ENCODE data around the gene REXO4. TPM values are rescaled to one million over a fixed set of nuclear protein-coding genes. Genes with fewer than 3 reads are reported as not detected.

Gene REXO4
- total RNA-seq, 1 donor from 2014 or later: 22.6 TPM

DNA sequence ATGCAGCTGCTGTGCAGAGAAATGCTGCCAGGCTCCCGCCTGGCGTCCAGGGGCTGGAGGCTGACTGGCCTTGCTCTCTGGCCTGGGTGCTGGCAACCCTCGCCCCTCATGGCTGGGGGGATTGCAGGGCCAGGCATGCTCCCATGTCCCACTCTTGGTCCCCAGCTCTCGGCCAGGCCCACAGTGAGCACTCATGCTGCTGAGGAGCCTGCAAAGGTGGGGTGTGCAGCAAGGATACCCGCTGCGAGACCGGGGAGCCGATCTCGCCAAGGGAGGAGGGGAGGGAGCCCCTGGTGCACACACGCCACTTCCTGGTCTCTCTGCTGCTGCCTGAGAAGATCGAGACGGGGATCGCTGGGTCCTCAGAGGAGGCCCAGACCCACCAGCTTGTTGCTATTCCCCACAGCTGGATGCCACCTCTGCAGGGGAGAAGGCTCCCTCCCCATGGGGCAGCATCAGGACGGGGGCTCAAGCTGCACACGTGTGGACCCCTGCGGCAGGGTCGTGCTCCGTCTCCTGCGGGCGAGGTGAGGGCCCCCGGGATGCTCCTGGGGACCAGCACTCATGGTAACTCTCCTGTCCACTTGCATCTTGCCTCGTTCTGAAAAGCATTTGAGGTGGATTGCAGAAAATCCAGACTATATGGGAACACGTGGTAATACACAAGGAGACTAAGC is 27.6 kb upstream of the REXO4 start:
- Histone ChIP-seq H3K9me3 (no peaks in the 10 kb centered on the region), H3K27me3 (no peaks in the 10 kb centered on the region), H3K4me3 (no peak overlapping the region), H3K27ac (no peak overlapping the region), H3K36me3 (no peaks in the 10 kb centered on the region), H3K4me1 (no peaks in the 10 kb centered on the region)
- TF ChIP-seq, protein P1, sequence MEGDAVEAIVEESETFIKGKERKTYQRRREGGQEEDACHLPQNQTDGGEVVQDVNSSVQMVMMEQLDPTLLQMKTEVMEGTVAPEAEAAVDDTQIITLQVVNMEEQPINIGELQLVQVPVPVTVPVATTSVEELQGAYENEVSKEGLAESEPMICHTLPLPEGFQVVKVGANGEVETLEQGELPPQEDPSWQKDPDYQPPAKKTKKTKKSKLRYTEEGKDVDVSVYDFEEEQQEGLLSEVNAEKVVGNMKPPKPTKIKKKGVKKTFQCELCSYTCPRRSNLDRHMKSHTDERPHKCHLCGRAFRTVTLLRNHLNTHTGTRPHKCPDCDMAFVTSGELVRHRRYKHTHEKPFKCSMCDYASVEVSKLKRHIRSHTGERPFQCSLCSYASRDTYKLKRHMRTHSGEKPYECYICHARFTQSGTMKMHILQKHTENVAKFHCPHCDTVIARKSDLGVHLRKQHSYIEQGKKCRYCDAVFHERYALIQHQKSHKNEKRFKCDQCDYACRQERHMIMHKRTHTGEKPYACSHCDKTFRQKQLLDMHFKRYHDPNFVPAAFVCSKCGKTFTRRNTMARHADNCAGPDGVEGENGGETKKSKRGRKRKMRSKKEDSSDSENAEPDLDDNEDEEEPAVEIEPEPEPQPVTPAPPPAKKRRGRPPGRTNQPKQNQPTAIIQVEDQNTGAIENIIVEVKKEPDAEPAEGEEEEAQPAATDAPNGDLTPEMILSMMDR (IDR thresholded peaks at IDR 0.05): no peak
- no peak for DNase-seq
- intact Hi-C loops (cut with DNase I): no loop called here
- no peak for ATAC-seq

DNA sequence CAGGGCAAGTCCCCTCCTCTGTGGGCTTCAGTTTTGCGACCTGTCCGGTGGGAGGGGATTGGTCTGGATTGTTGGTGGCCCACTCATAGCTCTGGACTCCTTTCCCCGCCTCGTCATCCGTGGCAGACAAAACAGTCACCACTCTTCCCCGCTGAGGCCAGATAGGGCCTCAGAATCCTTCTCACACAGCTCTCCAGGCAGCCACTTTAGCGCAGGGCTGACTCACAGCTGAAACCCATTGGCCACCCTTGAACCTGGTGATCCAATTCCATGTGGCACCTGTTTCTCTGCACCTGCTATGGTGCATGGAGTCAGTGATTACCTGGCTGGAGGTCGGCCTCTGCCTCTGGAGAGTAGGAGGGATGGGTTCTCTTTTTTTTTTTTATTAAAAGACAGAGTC is 26.2 kb upstream of the REXO4 start:
- Histone ChIP-seq H3K27me3 (no peaks in the 10 kb centered on the region), H3K4me3 (no peak overlapping the region), H3K9me3 (no peaks in the 10 kb centered on the region), H3K36me3 (no peaks in the 10 kb centered on the region), H3K27ac (no peak overlapping the region), H3K4me1 (no peaks in the 10 kb centered on the region)
- TF ChIP-seq, protein P1 (IDR thresholded peaks at IDR 0.05): no peak
- DNase-seq (no peak), ATAC-seq (no peak)
- intact Hi-C loops (cut with DNase I): no loop called here

GRCh38 chr9:133443248-133443647 is 25.4 kb upstream of the REXO4 start:
- Histone ChIP-seq H3K9me3 (no peaks in the 10 kb centered on the region), H3K27ac (no peak overlapping the region), H3K27me3 (no peaks in the 10 kb centered on the region), H3K4me3 (no peak overlapping the region), H3K4me1 (no peaks in the 10 kb centered on the region), H3K36me3 (no peaks in the 10 kb centered on the region)
- DNase-seq (no peak), ATAC-seq (no peak)
- intact Hi-C loops (cut with DNase I): no loop called here
- TF ChIP-seq, protein P1 (IDR thresholded peaks at IDR 0.05): no peak

- intact Hi-C loops (cut with DNase I): no loop called here
- TF ChIP-seq, protein P1 (IDR thresholded peaks at IDR 0.05): no peak
- H3K27me3 ChIP-seq: no peaks in the 10 kb centered on the region
- H3K9me3 ChIP-seq: no peaks in the 10 kb centered on the region
- ATAC-seq: no peak
- no peak overlapping the region for H3K27ac ChIP-seq
- H3K36me3 ChIP-seq: no peaks in the 10 kb centered on the region
- H3K4me1 ChIP-seq: no peaks in the 10 kb centered on the region
- DNase-seq: no peak
- no peak overlapping the region for H3K4me3 ChIP-seq
Observed at GRCh38 chr9:133441571-133441970, 23.8 kb upstream of the REXO4 start.

DNA sequence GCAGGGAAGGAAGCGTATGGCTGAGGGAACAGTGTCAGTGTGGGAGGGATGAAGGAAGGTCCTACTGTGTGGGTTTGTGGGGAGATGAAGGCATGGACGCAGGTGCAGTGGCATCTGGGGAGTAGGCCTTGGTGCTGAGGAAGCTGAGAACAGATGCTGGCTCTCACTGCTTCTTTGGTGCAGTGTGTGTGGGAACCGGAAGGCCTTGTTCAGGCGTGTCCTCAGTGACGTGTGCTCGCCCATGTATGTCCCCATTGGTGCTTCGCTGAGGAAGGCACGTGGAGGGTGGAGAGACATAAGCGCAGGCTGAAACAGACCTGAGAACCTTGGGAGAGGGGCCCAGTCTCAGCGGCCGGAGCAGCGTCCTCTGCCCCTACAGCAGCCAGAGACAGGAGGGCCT is 23.1 kb upstream of the REXO4 start:
- H3K27me3 ChIP-seq: no peaks in the 10 kb centered on the region
- H3K27ac ChIP-seq: no peak overlapping the region
- intact Hi-C loops (cut with DNase I): no loop called here
- H3K4me1 ChIP-seq: no peaks in the 10 kb centered on the region
- H3K36me3 ChIP-seq: no peaks in the 10 kb centered on the region
- TF ChIP-seq, protein P1 (IDR thresholded peaks at IDR 0.05): no peak
- no peaks in the 10 kb centered on the region for H3K9me3 ChIP-seq
- no peak overlapping the region for H3K4me3 ChIP-seq
- no peak for DNase-seq
- ATAC-seq: no peak

DNA sequence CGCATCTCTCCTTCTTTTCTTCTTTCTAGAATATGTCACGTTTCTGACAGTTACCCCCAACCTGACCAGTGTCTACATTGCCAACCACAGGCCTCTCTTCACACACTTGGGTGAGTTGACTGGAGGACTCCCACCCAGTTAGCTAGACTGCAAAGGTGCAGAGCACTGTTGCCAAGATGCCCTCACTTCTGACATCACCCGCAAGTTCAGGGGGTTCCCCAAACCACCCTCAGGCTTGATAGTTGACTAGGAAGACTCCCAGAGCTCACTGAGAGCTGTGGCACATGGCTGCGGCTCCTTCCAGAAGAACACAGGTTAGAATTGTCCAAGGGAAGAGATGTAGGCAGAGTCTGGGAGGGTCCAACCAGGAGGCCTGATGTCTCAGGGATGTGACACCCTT is 21.5 kb upstream of the REXO4 start:
- TF ChIP-seq, protein P1 (IDR thresholded peaks at IDR 0.05): no peak
- Histone ChIP-seq H3K36me3 (no peaks in the 10 kb centered on the region), H3K27ac (no peak overlapping the region), H3K4me3 (no peak overlapping the region), H3K4me1 (no peaks in the 10 kb centered on the region), H3K27me3 (no peaks in the 10 kb centered on the region), H3K9me3 (no peaks in the 10 kb centered on the region)
- intact Hi-C loops (cut with DNase I): no loop called here
- DNase-seq: no peak
- ATAC-seq: no peak

Measured in upper lobe of right lung (tissue), 1 donor.